GM12874 (cell line): Measurements from ENCODE around the gene CFI.

Experiments used
- CTCF ChIP-seq: IDR thresholded peaks from 2 replicates; pipeline ENCODE4 v1.5.1; 2011; ENCODE audit warnings: low read depth, mild to moderate bottlenecking, control low read depth, low read length, moderate library complexity; ENCODE audit not compliant: insufficient read depth

CFI gene

GRCh38 chr4:109801895-109802319 lies at the start of gene CFI:
TSS of gene CFI (minus strand) at chr4:109801999. CDS start at chr4:109801971, 28 bp downstream.
- no peak for TF ChIP-seq CTCF

GRCh38 chr4:109850601-109851000 lies 48.8 kb upstream of the CFI start:
- no peak for TF ChIP-seq CTCF

- TF ChIP-seq CTCF, result no peak
These were observed 46.7 kb upstream of the CFI start for GRCh38 chr4:109848501-109848900.

GRCh38 chr4:109847896-109848442 lies 46.2 kb upstream of the CFI start, which contains the start of gene LRIT3:
TSS of gene LRIT3 (plus strand) at chr4:109848107. CDS start at chr4:109848202, 95 bp downstream.
- no peak for TF ChIP-seq CTCF

GRCh38 chr4:109846395-109847098 lies 44.7 kb upstream of the CFI start:
- TF ChIP-seq CTCF, result no peak

GRCh38 chr4:109836985-109837384 lies 35.2 kb upstream of the CFI start:
- no peak for TF ChIP-seq CTCF

GRCh38 chr4:109833756-109834155 lies 32.0 kb upstream of the CFI start:
- TF ChIP-seq CTCF, result no peak
